NB4 (cell line): ENCODE results near the gene ACCS.

ENCODE experiments used
- DNase-seq: peaks from one replicate; pipeline ENCODE4 v3.0.0; 2010; ENCODE audit warnings: low read depth
- H3K4me3 ChIP-seq: one replicate; pipeline ENCODE4 v1.5.1; 2011; ENCODE audit warnings: mild to moderate bottlenecking, low read depth, low read length, moderate library complexity
- MYC ChIP-seq: IDR thresholded peaks from 2 replicates; pipeline ENCODE4 v1.6.1; 2011; ENCODE audit warnings: low read depth, low read length
- POLR2A ChIP-seq: IDR thresholded peaks from 2 replicates; pipeline ENCODE4 v1.6.1; 2011; ENCODE audit warnings: mild to moderate bottlenecking; ENCODE audit not compliant: insufficient read length; ENCODE audit errors: extremely low read depth
- TF ChIP-seq, protein P1 (sequence below): IDR thresholded peaks from one replicate; pipeline ENCODE4 v1.5.1; 2012; ENCODE audit warnings: low read depth, low read length
- TF ChIP-seq, protein P2 (sequence below): IDR thresholded peaks from 2 replicates; pipeline ENCODE4 v1.6.1; 2011; ENCODE audit warnings: low read depth, low read length

Gene ACCS

DNA sequence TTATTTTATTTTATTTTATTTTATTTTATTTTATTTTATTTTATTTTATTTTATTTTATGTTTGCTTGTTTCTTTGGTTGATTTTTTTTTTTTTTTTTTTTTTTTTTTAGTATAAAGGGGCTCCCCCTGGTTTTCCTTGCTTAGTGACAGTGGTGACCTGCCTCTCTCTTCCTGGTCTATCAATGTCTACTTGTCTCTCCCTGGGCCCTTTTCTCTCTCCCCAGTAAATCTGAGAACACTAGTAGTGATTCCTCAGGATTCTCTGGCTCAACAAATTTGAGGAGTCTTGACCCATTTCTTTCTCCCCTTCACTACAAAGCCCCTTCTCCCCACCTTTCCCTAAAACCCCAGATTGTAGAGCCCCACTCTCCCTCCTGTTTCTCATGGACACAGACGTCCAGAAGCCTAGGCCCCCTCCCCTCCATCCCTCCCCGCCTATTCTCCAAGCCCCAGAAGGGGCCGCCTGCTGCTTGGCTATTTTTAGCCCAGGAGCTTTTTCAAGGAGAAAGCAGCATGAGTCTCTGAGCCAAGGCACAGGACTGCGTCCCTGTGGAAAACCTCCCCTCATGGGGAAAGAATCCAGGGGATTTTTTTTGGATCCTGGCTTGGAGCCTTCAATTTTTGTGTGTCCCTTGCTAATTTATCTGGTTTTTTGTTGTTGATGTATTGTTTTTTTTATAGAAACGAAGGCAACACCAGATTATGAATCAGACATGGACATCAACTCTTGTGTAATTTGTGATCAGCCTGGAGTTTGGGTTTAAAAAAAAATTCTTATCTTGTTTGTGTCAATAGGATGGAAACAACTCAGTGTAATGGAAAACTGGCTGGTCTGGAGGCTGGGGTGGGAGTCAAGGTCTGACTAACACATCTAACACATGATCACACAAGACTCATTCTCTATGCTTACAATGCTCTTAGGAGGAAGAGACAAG is 35.8 kb upstream of the ACCS start:
- TF ChIP-seq, protein P1, sequence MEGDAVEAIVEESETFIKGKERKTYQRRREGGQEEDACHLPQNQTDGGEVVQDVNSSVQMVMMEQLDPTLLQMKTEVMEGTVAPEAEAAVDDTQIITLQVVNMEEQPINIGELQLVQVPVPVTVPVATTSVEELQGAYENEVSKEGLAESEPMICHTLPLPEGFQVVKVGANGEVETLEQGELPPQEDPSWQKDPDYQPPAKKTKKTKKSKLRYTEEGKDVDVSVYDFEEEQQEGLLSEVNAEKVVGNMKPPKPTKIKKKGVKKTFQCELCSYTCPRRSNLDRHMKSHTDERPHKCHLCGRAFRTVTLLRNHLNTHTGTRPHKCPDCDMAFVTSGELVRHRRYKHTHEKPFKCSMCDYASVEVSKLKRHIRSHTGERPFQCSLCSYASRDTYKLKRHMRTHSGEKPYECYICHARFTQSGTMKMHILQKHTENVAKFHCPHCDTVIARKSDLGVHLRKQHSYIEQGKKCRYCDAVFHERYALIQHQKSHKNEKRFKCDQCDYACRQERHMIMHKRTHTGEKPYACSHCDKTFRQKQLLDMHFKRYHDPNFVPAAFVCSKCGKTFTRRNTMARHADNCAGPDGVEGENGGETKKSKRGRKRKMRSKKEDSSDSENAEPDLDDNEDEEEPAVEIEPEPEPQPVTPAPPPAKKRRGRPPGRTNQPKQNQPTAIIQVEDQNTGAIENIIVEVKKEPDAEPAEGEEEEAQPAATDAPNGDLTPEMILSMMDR, result no peak
- TF ChIP-seq MYC, result no peak
- TF ChIP-seq, protein P2, sequence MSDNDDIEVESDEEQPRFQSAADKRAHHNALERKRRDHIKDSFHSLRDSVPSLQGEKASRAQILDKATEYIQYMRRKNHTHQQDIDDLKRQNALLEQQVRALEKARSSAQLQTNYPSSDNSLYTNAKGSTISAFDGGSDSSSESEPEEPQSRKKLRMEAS, result no peak
- no peak for TF ChIP-seq POLR2A
- H3K4me3 ChIP-seq, result no peak overlapping the region

DNA sequence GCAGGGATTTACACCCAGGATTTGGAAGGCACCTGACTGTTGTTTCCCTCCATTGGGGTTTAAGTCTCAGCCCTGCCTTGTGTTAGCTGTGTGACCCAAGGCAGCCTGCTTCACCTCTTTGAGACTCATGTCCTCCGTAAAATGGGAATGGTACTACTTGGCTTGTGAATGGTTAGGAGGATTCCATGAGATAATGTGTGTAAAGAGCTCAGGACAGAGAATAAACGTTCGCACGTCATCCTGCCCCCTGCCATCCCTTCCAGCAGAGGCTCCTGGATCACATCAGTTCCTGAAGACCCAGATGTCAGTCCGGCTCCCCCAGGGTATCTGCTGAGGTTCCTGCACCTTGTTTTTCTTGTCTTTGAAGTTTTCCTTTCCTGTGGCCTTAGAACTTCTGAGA is 35.1 kb upstream of the ACCS start:
- DNase-seq, result no peak
- TF ChIP-seq, protein P2, result no peak
- TF ChIP-seq MYC (no peak), POLR2A (no peak)
- TF ChIP-seq, protein P1, result no peak
- no peak overlapping the region for H3K4me3 ChIP-seq

More for the DNA sequence above, 35.8 kb upstream of the ACCS start:
- DNase-seq, result no peak

DNA sequence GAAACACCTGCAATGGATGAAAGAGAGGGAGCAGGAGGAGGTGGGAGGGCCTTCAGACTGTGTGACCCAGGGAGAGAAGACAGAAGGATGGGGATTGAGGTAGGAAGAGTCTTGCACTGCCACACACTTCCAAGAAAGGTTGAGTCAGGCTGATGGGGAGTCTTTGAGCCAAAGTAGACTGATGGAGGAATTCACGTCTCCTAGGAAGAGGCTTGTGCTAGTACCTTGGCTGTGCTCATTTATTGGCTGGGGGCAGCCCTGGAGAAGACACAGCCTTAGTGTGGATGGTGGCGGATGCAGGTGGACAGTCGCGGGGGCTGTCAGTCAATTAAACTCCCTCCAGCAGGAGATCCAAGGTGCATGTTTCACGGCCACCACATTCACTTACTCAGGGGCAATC is 34.5 kb upstream of the ACCS start:
- TF ChIP-seq MYC (no peak), POLR2A (no peak)
- TF ChIP-seq, protein P1, result no peak
- TF ChIP-seq, protein P2, result no peak
- no peak overlapping the region for H3K4me3 ChIP-seq
- no peak for DNase-seq

DNA sequence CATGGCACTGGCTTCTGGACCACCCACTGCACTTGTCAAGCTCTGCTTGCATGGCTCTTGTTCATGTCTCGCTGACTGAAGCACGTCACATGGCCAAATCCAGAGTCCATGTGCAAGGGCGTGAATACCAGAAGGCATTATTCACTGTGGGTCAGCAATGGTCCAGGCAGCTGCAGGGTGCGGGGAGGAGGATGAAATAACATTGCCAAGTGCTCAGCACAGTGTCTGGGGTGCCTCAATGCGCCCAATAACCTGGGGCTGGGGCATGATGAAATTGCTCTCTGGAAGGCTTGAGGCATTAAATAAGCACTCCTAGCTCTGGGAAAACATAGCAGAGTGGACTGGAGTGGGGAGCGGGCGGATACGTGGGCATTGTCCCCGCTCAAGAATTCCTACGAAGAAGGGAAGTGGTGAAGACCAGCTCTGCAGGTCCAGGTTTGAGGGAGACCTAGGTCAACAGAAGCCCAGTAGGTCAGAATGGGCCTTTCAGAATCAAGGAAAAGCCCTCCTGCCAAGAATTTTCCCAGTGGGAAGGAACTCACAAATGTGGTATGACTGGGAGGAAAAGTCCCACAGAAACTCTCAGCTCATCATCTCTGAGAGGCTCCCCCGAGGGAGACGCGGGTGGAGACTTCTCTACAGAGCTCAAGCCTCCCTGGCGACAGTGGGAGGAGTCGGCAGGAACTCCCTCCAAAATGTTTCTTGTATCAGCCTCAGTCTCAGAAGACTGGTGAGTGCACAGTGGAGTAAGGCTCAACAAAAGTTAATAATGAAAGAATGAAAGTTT is 33.6 kb upstream of the ACCS start:
- DNase-seq, result no peak
- no peak overlapping the region for H3K4me3 ChIP-seq
- TF ChIP-seq, protein P1, result no peak

DNA sequence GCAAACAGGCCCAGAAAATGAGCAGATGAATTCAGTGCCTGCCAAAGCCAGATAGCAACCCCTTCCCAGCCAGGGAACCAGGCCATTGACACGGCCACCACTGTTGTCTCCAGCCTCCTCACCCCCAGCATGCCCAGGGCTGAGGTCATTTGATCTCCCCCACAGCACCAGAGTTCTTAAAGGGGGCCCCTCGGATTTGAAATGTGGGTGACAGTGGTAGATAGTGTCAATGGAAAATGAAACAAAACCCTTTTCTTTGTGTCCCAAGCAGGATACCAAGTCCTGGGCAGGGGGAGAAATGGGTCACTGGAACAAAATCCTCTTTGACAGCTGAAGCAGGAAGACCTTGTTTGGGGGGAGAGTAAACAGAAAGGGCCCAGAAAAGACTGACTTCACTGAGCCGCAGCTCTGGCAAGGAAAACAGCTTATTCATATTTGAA is 32.6 kb upstream of the ACCS start:
- DNase-seq, result no peak
- no peak for TF ChIP-seq MYC
- TF ChIP-seq, protein P2, result no peak
- TF ChIP-seq, protein P1, result no peak
- no peak overlapping the region for H3K4me3 ChIP-seq
